ENCODE measurements around the gene CCDC136.

Gene CCDC136

GRCh38 chr7:128831994-128832879, 40.5 kb downstream of the CCDC136 start:
- DNase-seq (ENCODE audit: low read depth, low spot score) = no peak

- no peak for DNase-seq (ENCODE audit: low read depth, low spot score)
Observed at GRCh38 chr7:128832880-128833147, 41.0 kb downstream of the CCDC136 start.

- DNase-seq (ENCODE audit: low read depth, low spot score) = no peak
Observed at GRCh38 chr7:128833148-128833945, 41.6 kb downstream of the CCDC136 start.

GRCh38 chr7:128833946-128834325, 42.2 kb downstream of the CCDC136 start:
- no peak for DNase-seq (ENCODE audit: low read depth, low spot score)

GRCh38 chr7:128835231-128835751, 43.5 kb downstream of the CCDC136 start:
- DNase-seq (ENCODE audit: low read depth, low spot score) = no peak

GRCh38 chr7:128835790-128836641, 44.2 kb downstream of the CCDC136 start:
- DNase-seq (ENCODE audit: low read depth, low spot score) = no peak

- DNase-seq (ENCODE audit: low read depth, low spot score) = no peak
Observed at GRCh38 chr7:128836729-128837348, 45.1 kb downstream of the CCDC136 start.

- no peak for DNase-seq (ENCODE audit: low read depth, low spot score)
Observed at GRCh38 chr7:128837521-128837921, 45.8 kb downstream of the CCDC136 start.

- DNase-seq (ENCODE audit: low read depth, low spot score) = no peak
Observed at GRCh38 chr7:128838109-128838779, 46.5 kb downstream of the CCDC136 start.

GRCh38 chr7:128838981-128839731, 47.4 kb downstream of the CCDC136 start:
- no peak for DNase-seq (ENCODE audit: low read depth, low spot score)

GRCh38 chr7:128839751-128840177, 48.0 kb downstream of the CCDC136 start:
- no peak for DNase-seq (ENCODE audit: low read depth, low spot score)

GRCh38 chr7:128840326-128841170, 48.8 kb downstream of the CCDC136 start:
- DNase-seq (ENCODE audit: low read depth, low spot score) = no peak

GRCh38 chr7:128841171-128841690, 49.5 kb downstream of the CCDC136 start:
- no peak for DNase-seq (ENCODE audit: low read depth, low spot score)

- peak; percentile 38 for DNase-seq (ENCODE audit: low read depth, low spot score)
Observed at GRCh38 chr7:128841921-128842673, 50.3 kb downstream of the CCDC136 start.

- DNase-seq (ENCODE audit: low read depth, low spot score) = no peak
Observed at GRCh38 chr7:128842674-128843641, 51.2 kb downstream of the CCDC136 start.

GRCh38 chr7:128843938-128844621, 52.3 kb downstream of the CCDC136 start:
- no peak for DNase-seq (ENCODE audit: low read depth, low spot score)
